Thoracic aorta (tissue), 2 donors: ENCODE measurements around the gene RAB26. TPM values are rescaled to one million over a fixed set of nuclear protein-coding genes. Genes with fewer than 3 reads are reported as not detected.

ENCODE experiments used
- ATAC-seq: fragments of 150-250 bp; one replicate; pipeline ENCODE4 v1.8.0; 2017; ENCODE audit warnings: low read depth; ENCODE audit not compliant: insufficient number of reproducible peaks, low FRiP score
- DNase-seq: peaks from one replicate; pipeline ENCODE4 v3.0.0-alpha.2; 2020; ENCODE audit warnings: low spot score
- H3K27ac ChIP-seq, 2 donors: fragments of 200-600 bp; sonication (generic); 1 replicate in 1 of 2; 2 replicates in 1 of 2; pipeline ENCODE4 v1.5.1; 2016; ENCODE audit warnings: mild to moderate bottlenecking in 2 of 2, moderate library complexity in 2 of 2
- H3K27me3 ChIP-seq: fragments of 200-600 bp; sonication (generic); replicated peaks from 2 replicates; pipeline ENCODE4 v1.6.0; 2016; ENCODE audit warnings: mild to moderate bottlenecking; ENCODE audit not compliant: insufficient read depth
- H3K36me3 ChIP-seq: fragments of 200-600 bp; sonication (generic); one replicate; pipeline ENCODE4 v1.5.1; 2016
- H3K4me1 ChIP-seq, 2 donors: fragments of 200-600 bp; sonication (generic); 1 replicate in 1 of 2; 2 replicates in 1 of 2; pipeline versions ENCODE4 v1.5.1 to v1.6.0; 2016; ENCODE audit warnings: low read depth in 2 of 2, mild to moderate bottlenecking in 1 of 2; ENCODE audit not compliant: control insufficient read depth in 1 of 2
- H3K4me3 ChIP-seq: fragments of 200-600 bp; sonication (generic); 2 replicates; pipeline ENCODE4 v1.5.1; 2016; ENCODE audit warnings: mild to moderate bottlenecking
- H3K9me3 ChIP-seq: fragments of 200-600 bp; sonication (generic); 2 replicates; pipeline ENCODE4 v1.5.1; 2016
- CTCF ChIP-seq: fragments of 200-600 bp; sonication (generic); IDR thresholded peaks from one replicate; pipeline ENCODE4 v1.5.1; 2019; ENCODE audit warnings: antibody characterized with exemption
- total RNA-seq, 2 donors: library from RNA; depleted of rRNA; stranded (reverse); fragments of >200 nt; gene quantifications; one replicate each; pipeline versions ENCODE4 v1.1.0 to v1.2.3, GENCODE V29; 2016

The RAB26 gene
- total RNA-seq, 2 donors from 2014 or later: not detected

GRCh38 chr16:2174396-2175131 lies 26.1 kb downstream of the RAB26 start:
- TF ChIP-seq CTCF: no peak
- Histone ChIP-seq H3K27me3 (no peaks in the 10 kb centered on the region), H3K27ac (no peak overlapping the region), H3K4me3 (no peak overlapping the region), H3K4me1 (no peaks in the 10 kb centered on the region), H3K36me3 (peaks cover 39% of the 10 kb centered on the region), H3K9me3 (no peaks in the 10 kb centered on the region)
- ATAC-seq (no peak), DNase-seq (no peak)

- H3K27ac ChIP-seq: no peak overlapping the region
- H3K4me3 ChIP-seq: no peak overlapping the region
- H3K4me1 ChIP-seq: no peaks in the 10 kb centered on the region
- H3K9me3 ChIP-seq: no peaks in the 10 kb centered on the region
- ATAC-seq (no peak), DNase-seq (no peak)
- TF ChIP-seq CTCF: no peak
- H3K27me3 ChIP-seq: no peaks in the 10 kb centered on the region
- H3K36me3 ChIP-seq: peaks cover 39% of the 10 kb centered on the region
Measured at GRCh38 chr16:2175454-2175853, 27.0 kb downstream of the RAB26 start.

- Histone ChIP-seq H3K4me1 (no peaks in the 10 kb centered on the region), H3K9me3 (no peaks in the 10 kb centered on the region), H3K36me3 (peaks cover 39% of the 10 kb centered on the region), H3K27me3 (no peaks in the 10 kb centered on the region), H3K27ac (no peak overlapping the region), H3K4me3 (no peak overlapping the region)
- DNase-seq (no peak), ATAC-seq (no peak)
- TF ChIP-seq CTCF: no peak
Measured at GRCh38 chr16:2176047-2176446, 27.6 kb downstream of the RAB26 start.

GRCh38 chr16:2177101-2177500 lies 28.7 kb downstream of the RAB26 start:
- no peaks in the 10 kb centered on the region for H3K27me3 ChIP-seq
- DNase-seq: no peak
- no peaks in the 10 kb centered on the region for H3K4me1 ChIP-seq
- H3K9me3 ChIP-seq: no peaks in the 10 kb centered on the region
- no peak overlapping the region for H3K4me3 ChIP-seq
- peaks cover 35% of the 10 kb centered on the region for H3K36me3 ChIP-seq
- no peak overlapping the region for H3K27ac ChIP-seq
- no peak for TF ChIP-seq CTCF
- ATAC-seq: no peak

- H3K4me3 ChIP-seq: no peak overlapping the region
- TF ChIP-seq CTCF: no peak
- peaks cover 35% of the 10 kb centered on the region for H3K36me3 ChIP-seq
- H3K27ac ChIP-seq: no peak overlapping the region
- no peaks in the 10 kb centered on the region for H3K27me3 ChIP-seq
- no peaks in the 10 kb centered on the region for H3K4me1 ChIP-seq
- no peak for ATAC-seq
- no peak for DNase-seq
- H3K9me3 ChIP-seq: no peaks in the 10 kb centered on the region
Measured at GRCh38 chr16:2177561-2177960, 29.1 kb downstream of the RAB26 start.
